Measurements from ENCODE around the gene GJB5.

GRCh38 chr1:34743775-34744174 lies 11.1 kb upstream of the GJB5 start:
- TF ChIP-seq IFI16 (CRISPR knock-in tag; IDR thresholded peaks at IDR 0.05) (no peak), ETV6 (IDR thresholded peaks at IDR 0.05; ENCODE audit: borderline replicate concordance in 1 of 2, low read depth in 2 of 2, low read length in 1 of 2) (no peak), ETV6 (CRISPR knock-in tag; IDR thresholded peaks at IDR 0.05; ENCODE audit: borderline replicate concordance) (no peak), CTCF (IDR thresholded peaks at IDR 0.05 in 2 of 3, conservative IDR thresholded peaks at IDR 0.05 in 1 of 3; ENCODE audit: insufficient read depth in 2 of 3, low read depth in 1 of 3, low read length in 3 of 3) (no peak), ZNF584 (CRISPR knock-in tag; IDR thresholded peaks at IDR 0.05; ENCODE audit: low read depth) (no peak), POLR2H (tag; IDR thresholded peaks at IDR 0.05; ENCODE audit: low read depth) (no peak), RBM34 (IDR thresholded peaks at IDR 0.05; ENCODE audit: borderline replicate concordance, insufficient read depth, low read length) (no peak)

Measured in K562 (cell line).